A549 (cell line): ENCODE measurements around the gene WNT9A.

Experiments used
- CTCF ChIP-seq: fragments of >200 bp; sonication (Bioruptor Twin); formaldehyde crosslinking; IDR thresholded peaks from 3 replicates; pipeline ENCODE4 v1.5.1; 2016
- EP300 ChIP-seq, 2 experiments: fragments of >200 bp; sonication (Bioruptor Twin); formaldehyde crosslinking; IDR thresholded peaks; 2 replicates in 1 of 2; 3 replicates in 1 of 2; pipeline ENCODE4 v1.6.1; 2016 to 2017
- HDAC2 ChIP-seq: fragments of 200-600 bp; sonication (generic); IDR thresholded peaks from 2 replicates; pipeline ENCODE4 v1.6.1; 2016
- JUNB ChIP-seq: fragments of >200 bp; sonication (Bioruptor Twin); formaldehyde crosslinking; IDR thresholded peaks from 2 replicates; pipeline ENCODE4 v1.6.1; 2016
- KDM5A ChIP-seq: fragments of 200-600 bp; sonication (generic); IDR thresholded peaks from 2 replicates; pipeline ENCODE4 v1.6.1; 2016; ENCODE audit warnings: antibody characterized with exemption, mild to moderate bottlenecking
- POLR2A ChIP-seq: IDR thresholded peaks from 2 replicates; pipeline ENCODE4 v1.6.1; 2012; ENCODE audit warnings: mild to moderate bottlenecking, low read length
- RCOR1 ChIP-seq: fragments of 150-350 bp; IDR thresholded peaks from 2 replicates; pipeline ENCODE4 v1.6.1; 2014; ENCODE audit warnings: antibody characterized with exemption, low read length, low read depth
- REST ChIP-seq: fragments of 200-600 bp; sonication (generic); IDR thresholded peaks from 2 replicates; pipeline ENCODE4 v1.6.1; 2016; ENCODE audit warnings: antibody characterized with exemption, mild to moderate bottlenecking, moderate library complexity
- USF2 ChIP-seq: fragments of 450-650 bp; IDR thresholded peaks from 2 replicates; pipeline ENCODE4 v1.6.1; 2014; ENCODE audit warnings: antibody characterized with exemption

- no peak for TF ChIP-seq CTCF
- TF ChIP-seq POLR2A = no peak
- no peak for TF ChIP-seq REST
- TF ChIP-seq EP300 (IDR thresholded peaks at IDR 0.05) = no peak
- no peak for TF ChIP-seq HDAC2
- no peak for TF ChIP-seq KDM5A
- TF ChIP-seq JUNB = no peak
- no peak for TF ChIP-seq USF2
- TF ChIP-seq RCOR1 = no peak
Measured at GRCh38 chr1:227901239-227901905, 46.4 kb downstream of the WNT9A start.
